Measurements from ENCODE around the gene CDYL2.
"Not testable (repeated sequence)": the region's sequence is repeated elsewhere in the genome, so short reads cannot be mapped to it uniquely, and the experiment has no call there.

Gene CDYL2

GRCh38 chr16:80836846-80837245, 32.4 kb upstream of the CDYL2 start:
- Histone ChIP-seq H3K9me3 (ENCODE audit: control insufficient read depth, insufficient read depth, low read depth, low read length) (peaks cover 14% of the 10 kb centered on the region), H3K36me3 (ENCODE audit: control insufficient read depth, insufficient read depth, low read length) (no peaks in the 10 kb centered on the region), H3K4me1 (ENCODE audit: control insufficient read depth, insufficient read depth, low read length) (no peaks in the 10 kb centered on the region), H3K27me3 (ENCODE audit: control insufficient read depth, insufficient read depth, low read length) (no peaks in the 10 kb centered on the region), H3K4me3 (ENCODE audit: low read depth, low read length) (no peak overlapping the region), H3K27ac (ENCODE audit: low read depth, low read length) (no peak overlapping the region), H3K9ac (ENCODE audit: low read length) (no peak overlapping the region)

- H3K36me3 ChIP-seq (ENCODE audit: control insufficient read depth, insufficient read depth, low read length), result no peaks in the 10 kb centered on the region
- no peak overlapping the region for H3K9ac ChIP-seq (ENCODE audit: low read length)
- H3K27ac ChIP-seq (ENCODE audit: low read depth, low read length), result no peak overlapping the region
- no peak overlapping the region for H3K4me3 ChIP-seq (ENCODE audit: low read depth, low read length)
- no peaks in the 10 kb centered on the region for H3K4me1 ChIP-seq (ENCODE audit: control insufficient read depth, insufficient read depth, low read length)
- H3K9me3 ChIP-seq (ENCODE audit: control insufficient read depth, insufficient read depth, low read depth, low read length), result peaks cover 10% of the 10 kb centered on the region
- H3K27me3 ChIP-seq (ENCODE audit: control insufficient read depth, insufficient read depth, low read length), result no peaks in the 10 kb centered on the region
Observed at GRCh38 chr16:80836202-80836601, 31.8 kb upstream of the CDYL2 start.

- no peak overlapping the region for H3K9ac ChIP-seq (ENCODE audit: low read length)
- H3K36me3 ChIP-seq (ENCODE audit: control insufficient read depth, insufficient read depth, low read length), result no peaks in the 10 kb centered on the region
- H3K27me3 ChIP-seq (ENCODE audit: control insufficient read depth, insufficient read depth, low read length), result peaks cover 6% of the 10 kb centered on the region; the same call in 1 of the 2 replicates
- no peaks in the 10 kb centered on the region for H3K4me1 ChIP-seq (ENCODE audit: control insufficient read depth, insufficient read depth, low read length)
- H3K4me3 ChIP-seq (ENCODE audit: low read depth, low read length), result no peak overlapping the region
- no peaks in the 10 kb centered on the region for H3K9me3 ChIP-seq (ENCODE audit: control insufficient read depth, insufficient read depth, low read depth, low read length)
- no peak overlapping the region for H3K27ac ChIP-seq (ENCODE audit: low read depth, low read length)
Observed at GRCh38 chr16:80831039-80831438, 26.6 kb upstream of the CDYL2 start.

- no peak overlapping the region for H3K4me3 ChIP-seq (ENCODE audit: low read depth, low read length)
- H3K27ac ChIP-seq (ENCODE audit: low read depth, low read length), result no peak overlapping the region
- no peaks in the 10 kb centered on the region for H3K9me3 ChIP-seq (ENCODE audit: control insufficient read depth, insufficient read depth, low read depth, low read length)
- H3K9ac ChIP-seq (ENCODE audit: low read length), result no peak overlapping the region
- no peaks in the 10 kb centered on the region for H3K36me3 ChIP-seq (ENCODE audit: control insufficient read depth, insufficient read depth, low read length)
- H3K27me3 ChIP-seq (ENCODE audit: control insufficient read depth, insufficient read depth, low read length), result peaks cover 6% of the 10 kb centered on the region; the same call in 1 of the 2 replicates
- H3K4me1 ChIP-seq (ENCODE audit: control insufficient read depth, insufficient read depth, low read length), result no peaks in the 10 kb centered on the region
Observed at GRCh38 chr16:80828495-80828894, 24.1 kb upstream of the CDYL2 start.

GRCh38 chr16:80827007-80827406, 22.6 kb upstream of the CDYL2 start:
- H3K9me3 ChIP-seq (ENCODE audit: control insufficient read depth, insufficient read depth, low read depth, low read length), result no peaks in the 10 kb centered on the region
- no peaks in the 10 kb centered on the region for H3K4me1 ChIP-seq (ENCODE audit: control insufficient read depth, insufficient read depth, low read length)
- no peaks in the 10 kb centered on the region for H3K36me3 ChIP-seq (ENCODE audit: control insufficient read depth, insufficient read depth, low read length)
- no peak overlapping the region for H3K4me3 ChIP-seq (ENCODE audit: low read depth, low read length)
- no peak overlapping the region for H3K27ac ChIP-seq (ENCODE audit: low read depth, low read length)
- no peak overlapping the region for H3K9ac ChIP-seq (ENCODE audit: low read length)
- peaks cover 6% of the 10 kb centered on the region; the same call in 1 of the 2 replicates for H3K27me3 ChIP-seq (ENCODE audit: control insufficient read depth, insufficient read depth, low read length)

GRCh38 chr16:80825365-80825758, 21.0 kb upstream of the CDYL2 start:
- no peaks in the 10 kb centered on the region for H3K4me1 ChIP-seq (ENCODE audit: control insufficient read depth, insufficient read depth, low read length)
- no peaks in the 10 kb centered on the region for H3K9me3 ChIP-seq (ENCODE audit: control insufficient read depth, insufficient read depth, low read depth, low read length)
- no peak overlapping the region for H3K4me3 ChIP-seq (ENCODE audit: low read depth, low read length)
- H3K9ac ChIP-seq (ENCODE audit: low read length), result no peak overlapping the region
- H3K27ac ChIP-seq (ENCODE audit: low read depth, low read length), result no peak overlapping the region
- no peaks in the 10 kb centered on the region for H3K36me3 ChIP-seq (ENCODE audit: control insufficient read depth, insufficient read depth, low read length)
- peaks cover 6% of the 10 kb centered on the region; the same call in 1 of the 2 replicates for H3K27me3 ChIP-seq (ENCODE audit: control insufficient read depth, insufficient read depth, low read length)

- Histone ChIP-seq H3K4me1 (ENCODE audit: control insufficient read depth, insufficient read depth, low read length) (no peaks in the 10 kb centered on the region), H3K9ac (ENCODE audit: low read length) (no peak overlapping the region), H3K27me3 (ENCODE audit: control insufficient read depth, insufficient read depth, low read length) (peaks cover 6% of the 10 kb centered on the region; the same call in 1 of the 2 replicates), H3K36me3 (ENCODE audit: control insufficient read depth, insufficient read depth, low read length) (no peaks in the 10 kb centered on the region), H3K4me3 (ENCODE audit: low read depth, low read length) (no peak overlapping the region), H3K27ac (ENCODE audit: low read depth, low read length) (no peak overlapping the region), H3K9me3 (ENCODE audit: control insufficient read depth, insufficient read depth, low read depth, low read length) (no peaks in the 10 kb centered on the region)
Observed at GRCh38 chr16:80824623-80825364, 20.4 kb upstream of the CDYL2 start.

GRCh38 chr16:80819988-80820387, 15.6 kb upstream of the CDYL2 start:
- no peaks in the 10 kb centered on the region for H3K4me1 ChIP-seq (ENCODE audit: control insufficient read depth, insufficient read depth, low read length)
- no peak overlapping the region for H3K4me3 ChIP-seq (ENCODE audit: low read depth, low read length)
- peaks cover 3% of the 10 kb centered on the region; the same call in 1 of the 2 replicates for H3K27me3 ChIP-seq (ENCODE audit: control insufficient read depth, insufficient read depth, low read length)
- no peaks in the 10 kb centered on the region for H3K9me3 ChIP-seq (ENCODE audit: control insufficient read depth, insufficient read depth, low read depth, low read length)
- H3K27ac ChIP-seq (ENCODE audit: low read depth, low read length), result no peak overlapping the region
- H3K36me3 ChIP-seq (ENCODE audit: control insufficient read depth, insufficient read depth, low read length), result no peaks in the 10 kb centered on the region
- H3K9ac ChIP-seq (ENCODE audit: low read length), result no peak overlapping the region

GRCh38 chr16:80816356-80816755, 12.0 kb upstream of the CDYL2 start:
- Histone ChIP-seq H3K4me1 (ENCODE audit: control insufficient read depth, insufficient read depth, low read length) (no peaks in the 10 kb centered on the region), H3K36me3 (ENCODE audit: control insufficient read depth, insufficient read depth, low read length) (no peaks in the 10 kb centered on the region), H3K27me3 (ENCODE audit: control insufficient read depth, insufficient read depth, low read length) (peaks cover 22% of the 10 kb centered on the region), H3K4me3 (ENCODE audit: low read depth, low read length) (no peak overlapping the region), H3K9me3 (ENCODE audit: control insufficient read depth, insufficient read depth, low read depth, low read length) (no peaks in the 10 kb centered on the region), H3K27ac (ENCODE audit: low read depth, low read length) (no peak overlapping the region), H3K9ac (ENCODE audit: low read length) (no peak overlapping the region)

GRCh38 chr16:80815278-80815677, 10.9 kb upstream of the CDYL2 start:
- not testable (repeated sequence) for H3K27ac ChIP-seq (ENCODE audit: low read depth, low read length); H3K9ac ChIP-seq (ENCODE audit: low read length); H3K4me3 ChIP-seq (ENCODE audit: low read depth, low read length); H3K4me1 ChIP-seq (ENCODE audit: control insufficient read depth, insufficient read depth, low read length); H3K9me3 ChIP-seq (ENCODE audit: control insufficient read depth, insufficient read depth, low read depth, low read length); H3K36me3 ChIP-seq (ENCODE audit: control insufficient read depth, insufficient read depth, low read length)
- peaks cover 24% of the 10 kb centered on the region for H3K27me3 ChIP-seq (ENCODE audit: control insufficient read depth, insufficient read depth, low read length)

GRCh38 chr16:80812593-80812992, 8.2 kb upstream of the CDYL2 start:
- Histone ChIP-seq H3K4me3 (ENCODE audit: low read depth, low read length) (no peak overlapping the region), H3K27ac (ENCODE audit: low read depth, low read length) (no peak overlapping the region), H3K9ac (ENCODE audit: low read length) (no peak overlapping the region), H3K27me3 (ENCODE audit: control insufficient read depth, insufficient read depth, low read length) (peaks cover 40% of the 10 kb centered on the region), H3K36me3 (ENCODE audit: control insufficient read depth, insufficient read depth, low read length) (no peaks in the 10 kb centered on the region), H3K9me3 (ENCODE audit: control insufficient read depth, insufficient read depth, low read depth, low read length) (no peaks in the 10 kb centered on the region), H3K4me1 (ENCODE audit: control insufficient read depth, insufficient read depth, low read length) (no peaks in the 10 kb centered on the region)

All from HUES6 (cell line).